NCI-H2107 treated with DMSO at 0.1 percent for 48 hours (cell line): ENCODE results near the gene KCNN3.

Experiments
- DNase-seq: peaks from one replicate; lab custom pipeline; 2025; ENCODE audit not compliant: unreplicated experiment; lab: John Stamatoyannopoulos, UW

KCNN3 gene

GRCh38 chr1:154819628-154820590 is 50.2 kb downstream of the KCNN3 start:
- no peak for DNase-seq

- no peak for DNase-seq
These were observed 51.2 kb downstream of the KCNN3 start for GRCh38 chr1:154818911-154819310.

GRCh38 chr1:154816937-154817336 is 53.1 kb downstream of the KCNN3 start:
- DNase-seq = no peak

GRCh38 chr1:154816369-154816768 is 53.7 kb downstream of the KCNN3 start:
- no peak for DNase-seq

- no peak for DNase-seq
These were observed 56.1 kb downstream of the KCNN3 start for GRCh38 chr1:154813846-154814505.

GRCh38 chr1:154813300-154813816 is 56.7 kb downstream of the KCNN3 start:
- peak; percentile 94 for DNase-seq

- no peak for DNase-seq
These were observed 57.2 kb downstream of the KCNN3 start for GRCh38 chr1:154812877-154813276.

GRCh38 chr1:154810571-154810970 is 59.5 kb downstream of the KCNN3 start:
- DNase-seq = no peak

- peak; percentile 30 for DNase-seq
These were observed 60.4 kb downstream of the KCNN3 start for GRCh38 chr1:154809436-154810413.

GRCh38 chr1:154808909-154809262 is 61.2 kb downstream of the KCNN3 start:
- peak; percentile 30 for DNase-seq

GRCh38 chr1:154808261-154808908 is 61.7 kb downstream of the KCNN3 start:
- no peak for DNase-seq

GRCh38 chr1:154807048-154807591 is 63.0 kb downstream of the KCNN3 start:
- no peak for DNase-seq

GRCh38 chr1:154806333-154806732 is 63.7 kb downstream of the KCNN3 start:
- DNase-seq = no peak

- no peak for DNase-seq
These were observed 66.8 kb downstream of the KCNN3 start for GRCh38 chr1:154802982-154803920.

GRCh38 chr1:154802336-154802969 is 67.6 kb downstream of the KCNN3 start:
- DNase-seq = no peak

GRCh38 chr1:154801234-154802011 is 68.7 kb downstream of the KCNN3 start:
- no peak for DNase-seq

- DNase-seq = no peak
These were observed 70.9 kb downstream of the KCNN3 start for GRCh38 chr1:154799188-154799587.

GRCh38 chr1:154798645-154799044 is 71.4 kb downstream of the KCNN3 start:
- DNase-seq = no peak
